ENCODE data around the gene CCL21. TPM values are rescaled to one million over a fixed set of nuclear protein-coding genes. Genes with fewer than 3 reads are reported as not detected.

CCL21 gene
- polyA plus RNA-seq, 2 of the 4 experiments (the other 2 are of a cell fraction): not detected

DNA sequence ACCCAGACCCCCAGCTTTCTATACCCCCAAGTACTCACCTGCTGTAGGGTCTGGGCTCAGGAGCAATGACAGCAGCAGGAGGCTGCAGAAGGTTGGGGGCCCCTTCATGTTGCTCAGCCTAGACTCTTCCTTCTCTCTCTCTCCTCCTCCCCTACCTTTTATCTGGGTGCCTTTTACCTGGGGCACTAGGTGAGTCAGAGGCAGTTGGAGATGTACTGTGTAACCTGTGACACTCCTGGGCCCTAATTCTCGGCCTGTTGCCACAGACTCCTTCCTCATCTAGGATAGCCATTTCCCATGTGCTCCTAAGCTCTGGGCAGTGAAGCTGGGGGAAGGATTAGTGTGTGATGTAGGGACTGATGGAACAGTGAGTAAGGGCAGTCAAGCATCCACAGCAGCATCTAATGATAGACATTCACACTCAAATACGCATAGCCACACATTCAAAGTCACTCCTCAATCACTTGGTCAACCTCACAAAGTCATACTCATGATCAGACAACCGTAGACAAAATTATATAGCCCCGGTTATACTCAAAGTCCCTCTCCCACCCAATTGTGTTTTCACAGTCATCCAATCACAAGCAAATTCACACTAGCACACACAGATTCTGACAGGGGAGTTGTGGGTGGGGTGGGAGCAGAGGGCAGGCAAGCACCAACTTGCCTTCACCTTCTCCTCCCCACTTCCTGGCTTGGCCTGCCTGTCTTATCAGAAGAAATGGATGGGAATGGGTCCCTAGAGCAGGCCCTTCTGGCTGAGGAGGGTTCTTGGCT, 47.2 kb downstream of the CCL21 start, which contains the start of gene CCL27:
Gene CCL27 (minus strand): TSS at position 132 of the 777 bp plus-strand sequence. CDS start 24 bp downstream, at position 108.
- FAIRE-seq (no peak), ATAC-seq (no peak), DNase-seq (ENCODE audit: low read depth in 1 of 2, low spot score in 1 of 2) (no peak)
- TF ChIP-seq CBX2 (IDR thresholded peaks at IDR 0.05; ENCODE audit: borderline replicate concordance, low read depth) (no peak), HDAC2 (IDR thresholded peaks at IDR 0.05) (no peak), HES2 (IDR thresholded peaks at IDR 0.05) (no peak), CHD2 (IDR thresholded peaks at IDR 0.05; ENCODE audit: low read length, partially characterized antibody) (no peak), CBX8 (IDR thresholded peaks at IDR 0.05) (no peak), FOXS1 (CRISPR knock-in tag; IDR thresholded peaks at IDR 0.05) (no peak), PHF8 (IDR thresholded peaks at IDR 0.05; ENCODE audit: borderline replicate concordance, low read depth) (no peak), USF2 (IDR thresholded peaks at IDR 0.05) (no peak), ESRRA (IDR thresholded peaks at IDR 0.05; ENCODE audit: borderline replicate concordance, low read length) (no peak), KDM5A (IDR thresholded peaks at IDR 0.05) (no peak), EP300 (IDR thresholded peaks at IDR 0.05) (no peak), FOSB (CRISPR knock-in tag; IDR thresholded peaks at IDR 0.05) (no peak), BCL3 (IDR thresholded peaks at IDR 0.05) (no peak), TFCP2L1 (CRISPR knock-in tag; IDR thresholded peaks at IDR 0.05) (no peak), NR3C1 (IDR thresholded peaks at IDR 0.05) (no peak), EHMT2 (IDR thresholded peaks at IDR 0.05; ENCODE audit: low read depth) (no peak), KDM1A (IDR thresholded peaks at IDR 0.05; ENCODE audit: low read depth) (no peak)
- TF ChIP-seq, protein P1, sequence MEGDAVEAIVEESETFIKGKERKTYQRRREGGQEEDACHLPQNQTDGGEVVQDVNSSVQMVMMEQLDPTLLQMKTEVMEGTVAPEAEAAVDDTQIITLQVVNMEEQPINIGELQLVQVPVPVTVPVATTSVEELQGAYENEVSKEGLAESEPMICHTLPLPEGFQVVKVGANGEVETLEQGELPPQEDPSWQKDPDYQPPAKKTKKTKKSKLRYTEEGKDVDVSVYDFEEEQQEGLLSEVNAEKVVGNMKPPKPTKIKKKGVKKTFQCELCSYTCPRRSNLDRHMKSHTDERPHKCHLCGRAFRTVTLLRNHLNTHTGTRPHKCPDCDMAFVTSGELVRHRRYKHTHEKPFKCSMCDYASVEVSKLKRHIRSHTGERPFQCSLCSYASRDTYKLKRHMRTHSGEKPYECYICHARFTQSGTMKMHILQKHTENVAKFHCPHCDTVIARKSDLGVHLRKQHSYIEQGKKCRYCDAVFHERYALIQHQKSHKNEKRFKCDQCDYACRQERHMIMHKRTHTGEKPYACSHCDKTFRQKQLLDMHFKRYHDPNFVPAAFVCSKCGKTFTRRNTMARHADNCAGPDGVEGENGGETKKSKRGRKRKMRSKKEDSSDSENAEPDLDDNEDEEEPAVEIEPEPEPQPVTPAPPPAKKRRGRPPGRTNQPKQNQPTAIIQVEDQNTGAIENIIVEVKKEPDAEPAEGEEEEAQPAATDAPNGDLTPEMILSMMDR (IDR thresholded peaks at IDR 0.05): no peak
- CTCF ChIA-PET: interaction anchor here (0.7 to 12.1 kb wide), 6 partner anchors 13 to 120 kb away, joined by 3 to 288 read pairs (median 5); partner anchors contain the start of genes GALT, IL11RA and SIGMAR1
- WGBS (ENCODE audit: missing lambda C conversion rate): 91% methylated on average over 4 of the region's 4 CpGs
- no peak within 1 kb of the TSS for H3K27ac ChIP-seq
- POLR2A ChIA-PET: interaction anchor here (1.1 kb wide), 1 partner anchor 11 kb away, joined by 3 read pairs; the partner anchor contains the start of gene IL11RA
- peaks cover 8% of the 10 kb centered on the region for H3K4me1 ChIP-seq
- no peak within 1 kb of the TSS for H3K4me2 ChIP-seq
- no peaks in the 10 kb centered on the region for H3K9me3 ChIP-seq
- H3K4me3 ChIP-seq: no peak within 1 kb of the TSS

DNA sequence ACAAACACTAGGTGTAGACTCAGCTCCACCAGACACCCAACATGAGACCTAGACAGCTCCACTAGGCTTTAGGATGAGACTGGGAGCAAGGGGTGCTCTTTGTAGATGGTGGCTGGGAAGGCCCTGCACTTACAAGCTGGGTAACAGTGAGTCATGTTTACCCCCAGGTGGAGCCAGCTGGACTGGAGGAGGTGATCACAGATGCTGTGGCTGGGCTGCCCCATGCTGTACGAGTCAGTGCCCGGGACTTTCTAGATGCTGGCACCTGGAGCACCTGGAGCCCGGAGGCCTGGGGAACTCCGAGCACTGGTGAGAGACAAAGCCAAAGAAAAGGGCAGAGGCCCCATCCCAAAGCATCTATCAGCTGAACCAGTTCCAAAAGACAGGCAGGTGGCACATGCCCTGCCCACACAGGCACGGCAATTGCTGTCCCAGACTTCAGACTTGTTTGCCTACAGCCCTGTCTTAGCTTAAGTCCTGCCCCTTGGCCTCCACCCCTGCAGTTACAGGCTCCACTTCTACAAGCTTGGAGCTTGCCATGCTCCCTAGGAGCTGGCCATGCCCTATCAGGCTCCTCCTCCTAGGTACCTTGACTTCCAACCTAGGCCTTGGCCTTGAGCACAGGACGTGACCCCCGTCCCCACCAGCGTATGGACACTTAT, 50.2 kb downstream of the CCL21 start:
- no peaks in the 10 kb centered on the region for H3K9me3 ChIP-seq
- no peak for FAIRE-seq
- ChIA-PET CTCF (interaction anchor here (1.0 to 12.1 kb wide), 4 partner anchors 15 to 407 kb away, joined by 3 to 288 read pairs (median 26); partner anchors contain the start of genes GALT, IL11RA and SIGMAR1), POLR2A (interaction anchor here (0.9 kb wide), 1 partner anchor 13 kb away, joined by 3 read pairs; the partner anchor contains the start of gene GALT)
- TF ChIP-seq BCL3 (IDR thresholded peaks at IDR 0.05): no peak
- no peak for TF ChIP-seq HOXB5 (CRISPR knock-in tag; IDR thresholded peaks at IDR 0.05)
- no peak for TF ChIP-seq CHD4 (IDR thresholded peaks at IDR 0.05; ENCODE audit: borderline replicate concordance)
- TF ChIP-seq JUN (IDR thresholded peaks at IDR 0.05): no peak
- TF ChIP-seq CBX8 (IDR thresholded peaks at IDR 0.05): no peak
- TF ChIP-seq POLR2AphosphoS2 (conservative IDR thresholded peaks at IDR 0.05; ENCODE audit: low read length): no peak
- no peak for TF ChIP-seq FOSL2 (IDR thresholded peaks at IDR 0.05)
- no peak for TF ChIP-seq FOSL2 (CRISPR knock-in tag; IDR thresholded peaks at IDR 0.05)
- no peak for TF ChIP-seq ZNF302 (CRISPR knock-in tag; IDR thresholded peaks at IDR 0.05)
- H3K4me1 ChIP-seq: peaks cover 5% of the 10 kb centered on the region
- H3K27ac ChIP-seq: no peak overlapping the region
- DNase-seq (ENCODE audit: low read depth in 1 of 2, low spot score in 1 of 2): no peak
- WGBS (ENCODE audit: missing lambda C conversion rate): 89% methylated on average over 8 of the region's 8 CpGs
- H3K4me2 ChIP-seq: no peak overlapping the region
- no peak for ATAC-seq
- H3K4me3 ChIP-seq: no peak overlapping the region
